ENCODE data around the gene GGT5.
"Not testable (repeated sequence)": the region's sequence is repeated elsewhere in the genome, so short reads cannot be mapped to it uniquely, and the experiment has no call there.

GGT5 gene

DNA sequence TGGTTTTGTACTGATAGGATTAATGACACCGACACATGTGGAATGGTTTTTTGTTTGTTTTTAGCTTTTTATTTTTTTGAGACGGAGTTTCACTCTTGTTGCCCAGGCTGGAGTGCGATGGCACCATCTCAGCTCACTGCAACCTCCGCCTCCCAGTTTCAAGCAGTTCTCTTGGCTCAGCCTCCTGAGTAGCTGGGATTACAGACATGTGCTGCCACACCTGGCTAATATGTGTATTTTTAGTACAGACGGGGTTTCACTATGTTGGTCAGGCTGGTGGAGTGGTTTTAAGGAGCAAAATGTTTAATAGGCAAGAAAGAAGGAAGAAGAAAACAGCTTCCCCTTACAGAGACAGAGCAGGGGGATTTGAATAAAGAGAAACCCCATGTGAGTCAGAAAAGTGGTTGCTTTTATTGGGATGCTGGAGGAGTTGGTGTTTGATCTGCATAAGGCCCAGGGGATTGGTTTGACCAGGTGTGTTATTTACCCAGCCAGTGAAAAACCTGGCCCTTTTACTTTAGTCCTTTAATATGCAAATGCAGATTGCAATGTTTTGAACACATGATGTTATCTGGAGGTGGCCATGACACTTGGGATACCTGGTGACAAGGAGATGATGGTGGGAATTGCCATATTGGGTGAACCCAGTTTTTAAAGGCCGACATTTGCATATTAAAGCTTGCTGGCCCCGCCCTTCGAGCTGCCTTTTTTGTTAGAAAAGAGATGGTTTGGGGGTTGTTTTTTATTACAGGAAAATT is 39.3 kb downstream of the GGT5 start:
- TF ChIP-seq POLR2A (IDR thresholded peaks at IDR 0.05; ENCODE audit: low read length) (no peak), GATA1 (IDR thresholded peaks at IDR 0.05; ENCODE audit: low read depth, low read length) (no peak)
- no peak for DNase-seq

DNA sequence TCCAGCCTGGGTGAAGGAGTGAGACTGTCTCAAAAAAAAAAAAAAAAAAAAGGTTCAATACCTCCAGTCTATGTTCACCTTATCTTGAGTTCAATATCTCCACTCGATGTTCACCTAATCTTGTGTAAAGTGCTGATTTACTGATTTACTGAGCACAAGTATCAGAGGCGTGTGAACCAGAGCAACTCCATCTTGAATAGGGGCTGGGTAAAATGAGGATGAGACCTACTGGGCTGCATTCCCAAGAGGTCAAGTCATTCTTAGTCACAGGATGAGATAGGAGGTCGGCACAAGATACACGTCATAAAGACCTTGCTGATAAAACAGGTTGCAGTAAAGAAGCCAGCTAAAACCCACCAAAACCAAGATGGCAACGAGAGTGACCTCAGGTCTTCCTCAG is 41.0 kb downstream of the GGT5 start:
- not testable (repeated sequence) for DNase-seq

DNA sequence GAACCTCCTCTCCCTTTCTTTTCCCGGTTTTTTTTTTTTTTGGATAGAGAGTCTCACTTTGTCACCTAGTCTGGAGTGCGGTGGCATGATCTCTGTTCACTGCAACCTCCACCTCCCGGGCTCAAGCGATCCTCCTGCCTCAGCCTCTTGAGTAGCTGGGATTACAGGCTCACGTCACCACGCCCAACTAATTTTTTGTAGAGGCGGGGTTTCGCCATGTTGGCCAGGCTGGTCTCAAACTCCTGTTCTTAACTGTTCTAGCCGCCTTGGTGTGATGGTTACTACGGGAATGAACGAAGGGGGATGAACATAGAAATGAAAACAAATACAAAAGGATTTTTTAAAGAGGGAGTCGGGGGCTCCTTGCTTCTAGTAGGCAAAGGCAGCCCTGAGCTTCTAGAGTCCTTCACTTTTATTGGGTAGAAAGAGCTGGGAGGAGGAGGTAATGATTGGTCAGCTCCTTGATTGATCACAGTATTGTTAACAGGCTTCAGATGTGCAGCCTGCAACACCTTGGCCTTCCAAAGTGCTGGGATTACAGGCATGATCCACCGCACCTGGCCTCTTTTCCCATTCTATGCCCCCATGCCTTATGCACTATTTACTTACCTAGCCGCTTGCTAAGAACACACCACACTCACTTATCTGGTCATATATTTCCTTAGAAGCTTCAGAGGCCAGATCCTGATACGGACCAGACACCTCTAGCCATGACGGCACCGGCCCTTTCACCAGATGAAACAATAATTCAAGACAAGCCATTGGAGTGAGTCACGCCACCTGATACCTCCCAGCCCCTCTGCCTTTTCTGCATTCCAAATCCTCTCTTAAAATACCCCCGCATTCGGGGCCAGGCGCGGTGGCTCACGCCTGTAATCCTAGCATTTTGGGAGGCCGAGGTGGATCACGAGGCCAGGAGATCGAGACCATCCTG is 42.9 kb downstream of the GGT5 start:
- DNase-seq: no peak
- TF ChIP-seq POLR2A (IDR thresholded peaks at IDR 0.05; ENCODE audit: low read length): no peak
- TF ChIP-seq GATA1 (IDR thresholded peaks at IDR 0.05; ENCODE audit: low read depth, low read length): no peak

DNA sequence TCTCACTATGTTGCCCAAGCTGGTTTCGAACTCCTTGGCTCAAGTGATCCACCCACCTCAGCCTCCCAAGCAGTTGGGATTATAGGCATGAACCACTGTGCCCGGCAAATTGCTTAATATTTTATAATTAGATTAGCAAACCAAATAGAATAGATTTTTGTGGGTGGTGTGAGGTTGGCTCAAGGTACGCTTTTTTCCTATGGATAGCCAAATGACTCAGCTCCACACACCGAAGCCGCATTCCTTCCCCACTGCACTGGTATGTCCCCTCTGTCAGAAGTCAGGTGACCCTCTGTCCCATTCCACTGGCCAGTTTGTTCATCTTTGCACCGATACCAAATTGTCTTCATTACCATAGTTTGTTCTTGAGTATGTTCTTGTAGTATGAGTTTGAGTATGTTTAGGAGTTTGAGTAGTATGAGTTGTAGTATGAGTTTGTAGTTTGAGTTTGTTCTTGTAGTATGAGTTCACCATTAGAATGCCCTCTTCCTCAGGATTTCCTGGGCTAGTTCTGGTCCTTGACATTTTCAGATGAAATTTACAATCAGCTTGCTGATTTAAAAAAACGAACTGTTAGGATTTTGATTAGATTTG is 44.2 kb downstream of the GGT5 start:
- TF ChIP-seq GATA1 (IDR thresholded peaks at IDR 0.05; ENCODE audit: low read depth, low read length) (no peak), POLR2A (IDR thresholded peaks at IDR 0.05; ENCODE audit: low read length) (no peak)
- DNase-seq: no peak

DNA sequence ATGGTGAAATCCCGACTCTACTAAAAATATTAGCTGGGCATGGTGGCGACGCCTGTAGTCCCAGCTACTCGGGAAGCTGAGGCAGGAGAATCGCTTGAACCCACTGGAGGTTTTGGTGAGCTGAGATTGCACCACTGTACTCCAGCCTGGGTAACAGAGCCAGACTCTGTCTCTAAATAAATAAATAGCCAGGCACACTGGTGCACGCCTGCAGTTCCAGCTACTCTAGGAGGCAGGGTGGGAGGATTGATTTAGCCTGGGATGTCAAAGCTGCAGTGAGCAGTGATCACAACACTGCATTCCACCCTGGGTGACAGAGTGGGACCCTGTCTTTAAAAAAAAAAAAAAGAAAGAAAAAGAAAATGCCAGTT is 46.2 kb downstream of the GGT5 start:
- TF ChIP-seq GATA1 (IDR thresholded peaks at IDR 0.05; ENCODE audit: low read depth, low read length) (no peak), POLR2A (IDR thresholded peaks at IDR 0.05; ENCODE audit: low read length) (no peak)
- no peak for DNase-seq

DNA sequence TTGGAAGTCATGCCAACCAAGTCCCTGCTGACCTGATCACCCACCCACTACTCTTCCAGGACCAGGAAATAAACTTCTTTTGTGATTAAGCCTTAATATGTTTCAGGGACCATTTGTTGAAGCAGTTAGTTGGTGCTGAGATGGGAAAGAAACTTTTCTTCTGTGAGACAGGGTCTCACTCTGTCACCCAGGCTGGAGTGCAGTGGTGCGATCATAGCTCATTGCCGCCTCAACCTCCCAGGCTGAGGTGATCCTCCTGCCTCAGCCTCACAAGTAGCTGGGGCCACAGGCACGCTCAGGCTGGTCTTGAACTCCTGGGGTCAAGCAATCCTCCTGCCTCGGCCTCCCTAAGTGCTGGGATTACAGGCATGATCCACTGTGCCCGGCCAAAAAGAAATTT is 53.0 kb downstream of the GGT5 start:
- DNase-seq: no peak
- TF ChIP-seq GATA1 (IDR thresholded peaks at IDR 0.05; ENCODE audit: low read depth, low read length) (no peak), POLR2A (IDR thresholded peaks at IDR 0.05; ENCODE audit: low read length) (no peak)

DNA sequence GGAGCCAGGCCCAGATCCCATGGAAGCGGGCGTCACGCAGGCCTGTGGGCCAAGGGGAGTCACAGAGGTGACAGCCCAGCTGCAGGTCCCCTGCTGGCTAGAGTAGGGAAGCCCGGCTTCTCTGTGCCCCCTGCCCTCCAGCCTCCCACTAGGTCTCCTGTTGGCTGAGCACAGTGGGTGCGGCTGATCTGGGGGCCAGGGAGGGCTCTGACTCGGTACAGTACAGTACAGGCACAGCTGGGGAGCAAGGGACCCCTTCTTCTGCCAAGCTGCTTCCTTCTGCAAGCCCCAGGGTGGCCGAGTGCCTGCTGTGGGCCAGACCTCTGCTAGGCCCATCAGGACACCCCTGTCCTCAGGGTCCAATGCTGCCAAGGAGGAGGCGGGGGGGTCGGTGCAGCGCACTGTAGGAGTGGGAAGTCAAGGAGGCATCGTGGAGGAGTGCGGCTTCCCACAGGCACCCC is 53.5 kb downstream of the GGT5 start:
- no peak for DNase-seq
- TF ChIP-seq POLR2A (IDR thresholded peaks at IDR 0.05; ENCODE audit: low read length): no peak
- TF ChIP-seq GATA1 (IDR thresholded peaks at IDR 0.05; ENCODE audit: low read depth, low read length): no peak

DNA sequence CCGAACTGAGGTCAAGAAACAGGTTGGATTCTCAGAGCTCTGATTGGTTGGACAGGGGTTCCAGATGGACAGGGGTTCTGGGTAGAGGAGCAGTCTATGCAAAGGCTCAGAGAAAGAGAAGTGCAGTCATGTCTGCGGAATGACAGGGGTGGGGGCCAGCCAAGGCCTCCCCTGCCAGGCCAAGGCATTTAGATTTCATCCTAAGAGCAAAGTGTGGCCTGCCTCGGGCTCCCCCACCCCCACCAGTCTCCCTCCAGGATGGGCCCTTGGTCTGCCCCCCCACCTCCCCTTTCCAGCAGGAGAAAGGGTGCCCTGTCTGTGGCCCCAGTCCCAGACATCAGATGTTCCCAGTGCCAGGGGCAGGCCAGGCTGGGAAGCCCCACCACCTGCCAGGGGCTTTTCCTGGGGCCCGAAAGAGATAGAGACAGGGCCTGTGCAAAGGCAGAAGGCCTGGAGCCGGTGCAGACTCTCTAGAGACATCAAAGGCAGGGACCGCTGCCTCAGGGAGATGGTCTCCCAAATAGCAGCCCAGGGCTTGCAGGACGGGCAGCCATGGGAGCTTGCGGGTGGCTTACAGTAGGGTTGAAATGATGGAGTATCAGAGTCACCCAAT is 54.2 kb downstream of the GGT5 start:
- DNase-seq: no peak
- TF ChIP-seq GATA1 (IDR thresholded peaks at IDR 0.05; ENCODE audit: low read depth, low read length): no peak
- TF ChIP-seq POLR2A (IDR thresholded peaks at IDR 0.05; ENCODE audit: low read length): no peak

DNA sequence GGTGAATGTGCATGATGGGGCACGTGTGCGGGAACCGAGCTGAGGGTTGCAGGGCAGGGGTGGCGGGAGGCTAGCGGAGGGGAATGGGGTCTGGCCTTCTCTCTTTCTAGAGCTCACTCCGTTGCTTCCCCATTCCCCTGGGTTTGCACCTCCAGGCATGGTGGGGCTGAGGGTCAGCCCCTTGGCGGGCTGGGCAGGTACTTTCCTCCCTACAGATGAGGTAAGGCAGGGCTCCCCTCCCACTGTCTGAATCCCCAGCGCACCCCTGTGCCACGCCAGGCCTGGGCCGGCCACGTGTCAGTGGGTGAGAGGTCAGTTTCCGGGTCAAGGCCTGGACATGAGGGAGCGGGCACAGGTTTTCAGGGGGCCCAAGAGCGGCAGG is 54.7 kb downstream of the GGT5 start:
- TF ChIP-seq GATA1 (IDR thresholded peaks at IDR 0.05; ENCODE audit: low read depth, low read length) (no peak), POLR2A (IDR thresholded peaks at IDR 0.05; ENCODE audit: low read length) (no peak)
- no peak for DNase-seq

DNA sequence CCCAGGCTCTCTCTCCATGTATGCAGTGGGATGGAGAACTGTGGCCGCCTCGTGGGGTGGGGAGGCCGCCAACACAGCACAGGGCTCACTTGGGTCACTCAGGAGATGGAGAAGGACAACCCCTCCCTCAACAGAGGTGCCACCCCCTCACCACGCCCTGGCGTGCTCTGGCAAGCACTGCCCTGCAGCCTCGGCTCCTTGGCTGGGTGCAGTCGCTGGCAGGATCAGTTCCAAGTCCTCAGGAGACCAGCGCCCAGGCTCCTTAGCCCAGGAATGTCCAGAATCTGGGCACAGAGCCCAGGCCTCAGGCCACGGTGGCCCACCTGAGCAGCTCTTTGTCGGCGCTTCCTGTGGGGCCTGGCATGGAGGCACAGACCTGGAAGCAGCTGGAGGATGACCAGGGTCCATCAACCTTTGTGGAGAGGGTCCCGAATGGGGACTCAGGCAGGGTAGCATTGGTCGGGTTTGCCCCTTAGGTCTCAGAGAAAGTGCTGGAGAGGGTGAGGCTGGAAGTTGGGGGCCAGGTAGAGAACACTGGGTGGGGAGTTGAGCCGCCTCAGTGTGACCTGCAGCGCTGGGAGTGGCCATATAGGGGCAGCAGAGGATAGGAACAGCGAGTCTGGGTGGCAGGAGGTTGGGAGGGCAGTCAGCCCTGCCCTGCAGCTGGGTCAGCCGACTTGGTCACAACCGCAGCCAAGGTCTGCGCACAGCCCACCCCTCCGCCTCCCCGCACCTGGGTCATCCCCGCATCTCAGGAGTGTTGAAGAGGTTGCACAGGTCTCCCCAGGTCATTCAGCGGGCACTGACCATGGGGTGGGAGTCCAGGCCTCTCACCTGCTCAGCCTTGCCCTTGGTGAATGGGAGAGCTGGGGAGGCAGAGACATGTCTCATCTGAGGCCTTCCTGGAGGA is 55.4 kb downstream of the GGT5 start:
- DNase-seq: peak; percentile 46 to 59
- TF ChIP-seq GATA1 (IDR thresholded peaks at IDR 0.05; ENCODE audit: low read depth, low read length): no peak
- TF ChIP-seq POLR2A (IDR thresholded peaks at IDR 0.05; ENCODE audit: low read length): no peak

DNA sequence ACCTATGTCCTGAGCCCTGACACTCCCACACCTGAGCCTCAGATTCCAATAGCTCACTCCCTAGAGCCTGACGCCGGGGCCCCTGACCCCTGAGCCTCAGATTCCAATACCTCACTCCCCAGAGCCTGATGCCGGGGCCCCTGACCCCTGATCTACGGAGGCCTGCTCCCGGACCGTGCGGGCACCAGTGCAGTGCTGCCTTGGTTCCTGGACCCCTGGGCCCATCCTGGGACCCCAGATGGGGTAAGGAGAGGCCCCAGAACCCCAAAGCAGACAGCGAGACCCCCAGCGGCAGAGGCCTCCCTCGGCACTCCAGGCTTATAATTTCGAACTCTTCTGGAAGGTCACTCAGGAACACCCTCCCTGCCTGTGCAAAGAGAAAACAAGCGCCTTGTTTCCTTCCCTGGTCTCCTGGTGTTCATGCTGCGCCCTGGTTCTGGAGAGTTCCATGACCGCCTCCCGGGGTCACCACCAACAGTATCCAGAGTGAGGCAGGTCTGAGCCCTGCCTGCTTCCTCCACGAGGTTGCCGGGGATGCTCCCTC is 56.1 kb downstream of the GGT5 start:
- no peak for TF ChIP-seq POLR2A (IDR thresholded peaks at IDR 0.05; ENCODE audit: low read length)
- no peak for TF ChIP-seq GATA1 (IDR thresholded peaks at IDR 0.05; ENCODE audit: low read depth, low read length)
- DNase-seq: no peak

DNA sequence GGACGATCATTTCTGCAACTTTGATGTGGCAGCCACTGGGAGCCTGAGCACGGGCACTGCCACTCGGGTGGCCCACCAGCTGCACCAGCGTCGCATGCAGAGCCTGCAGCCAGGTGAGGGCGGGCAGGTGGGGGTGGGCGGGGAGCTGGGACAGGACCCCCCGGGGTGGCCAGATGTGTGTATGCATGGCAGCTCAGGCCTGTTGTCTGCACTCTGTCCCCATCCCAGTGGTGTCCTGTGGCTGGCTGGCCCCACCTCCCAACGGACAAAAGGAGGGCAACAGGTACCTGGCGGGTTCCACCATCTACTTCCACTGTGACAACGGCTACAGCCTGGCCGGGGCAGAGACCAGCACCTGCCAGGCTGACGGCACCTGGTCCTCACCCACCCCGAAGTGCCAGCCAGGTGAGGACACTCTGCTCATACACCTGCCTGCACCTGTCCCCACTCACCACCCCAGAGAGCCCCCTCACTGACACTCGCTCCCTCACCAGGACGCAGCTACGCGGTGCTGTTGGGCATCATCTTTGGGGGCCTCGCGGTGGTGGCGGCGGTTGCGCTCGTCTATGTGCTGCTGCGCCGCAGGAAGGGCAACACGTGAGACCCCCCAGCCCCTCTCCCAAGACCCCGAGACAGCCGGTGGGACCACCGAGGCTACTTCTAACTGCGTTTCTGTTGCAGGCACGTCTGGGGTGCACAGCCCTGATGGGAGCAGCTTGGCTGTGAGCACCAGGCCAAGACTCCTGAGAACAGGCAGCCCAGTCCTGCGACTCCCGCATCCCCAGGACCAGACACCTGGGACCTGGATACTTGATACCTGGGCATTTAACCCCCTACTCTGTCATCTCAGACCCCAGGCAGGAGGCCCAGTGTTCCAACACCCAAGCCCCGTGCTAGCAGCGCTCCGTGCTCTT is 56.9 kb downstream of the GGT5 start:
- no peak for DNase-seq
- no peak for TF ChIP-seq POLR2A (IDR thresholded peaks at IDR 0.05; ENCODE audit: low read length)
- TF ChIP-seq GATA1 (IDR thresholded peaks at IDR 0.05; ENCODE audit: low read depth, low read length): no peak

Measured in erythroblast (primary cell).